GM18873 (cell line): ENCODE measurements around the gene UBE2H.
"Not testable (repeated sequence)": the region's sequence is repeated elsewhere in the genome, so short reads cannot be mapped to it uniquely, and the experiment has no call there.

Experiments
- ATAC-seq: cut with Tn5 transposase; IDR thresholded peaks from one replicate; pipeline ENCODE4 v1.9.1; 2021; ENCODE audit warnings: mild to moderate bottlenecking, moderate library complexity, moderate number of reproducible peaks; ENCODE audit not compliant: unreplicated experiment, low FRiP score

UBE2H gene

GRCh38 chr7:129853661-129854268 is 99.0 kb downstream of the UBE2H start:
- ATAC-seq: no peak

GRCh38 chr7:129851809-129852208 is 101.0 kb downstream of the UBE2H start:
- ATAC-seq: no peak

- ATAC-seq: no peak
These were observed 101.6 kb downstream of the UBE2H start for GRCh38 chr7:129851174-129851573.

GRCh38 chr7:129848436-129848835 is 104.3 kb downstream of the UBE2H start:
- no peak for ATAC-seq

- no peak for ATAC-seq
These were observed 106.8 kb downstream of the UBE2H start for GRCh38 chr7:129845972-129846327.

- ATAC-seq: no peak
These were observed 107.4 kb downstream of the UBE2H start for GRCh38 chr7:129845178-129845971.

GRCh38 chr7:129843978-129844840 is 108.6 kb downstream of the UBE2H start:
- ATAC-seq: no peak

- no peak for ATAC-seq
These were observed 109.3 kb downstream of the UBE2H start for GRCh38 chr7:129843365-129843898.

GRCh38 chr7:129841465-129841864 is 111.3 kb downstream of the UBE2H start:
- no peak for ATAC-seq

- ATAC-seq: no peak
These were observed 112.0 kb downstream of the UBE2H start for GRCh38 chr7:129840757-129841156.

- no peak for ATAC-seq
These were observed 115.8 kb downstream of the UBE2H start for GRCh38 chr7:129836983-129837382.

GRCh38 chr7:129835569-129835968 is 117.2 kb downstream of the UBE2H start:
- ATAC-seq: no peak

- not testable (repeated sequence) for ATAC-seq
These were observed 119.4 kb downstream of the UBE2H start for GRCh38 chr7:129833353-129833752.

- ATAC-seq: no peak
These were observed 120.0 kb downstream of the UBE2H start for GRCh38 chr7:129832701-129833227.

GRCh38 chr7:129832282-129832681 is 120.5 kb downstream of the UBE2H start:
- ATAC-seq: no peak

GRCh38 chr7:129831424-129832058 is 121.2 kb downstream of the UBE2H start:
- ATAC-seq: no peak

GRCh38 chr7:129830949-129831348 is 121.8 kb downstream of the UBE2H start:
- ATAC-seq: no peak

- ATAC-seq: no peak
These were observed 122.8 kb downstream of the UBE2H start for GRCh38 chr7:129829737-129830631.
